HCT116 (cell line): Measurements from ENCODE around the gene FUOM. TPM values are rescaled to one million over a fixed set of nuclear protein-coding genes. Genes with fewer than 3 reads are reported as not detected.
A peak's percentile ranks its signal among the peaks of the same experiment; 100 is the strongest.

Experiments
- ATAC-seq: fragments of 200-7000 bp; cut with Tn5 transposase; 2 replicates; pipeline ENCODE4 v1.9.1; 2020; ENCODE audit warnings: mild to moderate bottlenecking, moderate library complexity
- BruUV-seq: library from RNA; stranded (reverse); fragments of 400-500 nt; replicated peaks from 2 replicates; lab custom pipeline; 2021; lab: Mats Ljungman, UMichigan
- CTCF ChIA-PET: fragments of 300-600 bp; sonication (Branson Sonifier 250); formaldehyde crosslinking; loops from one replicate; lab custom pipeline; 2021; ENCODE audit warnings: antibody characterized with exemption; lab: Charles Lee
- POLR2A ChIA-PET: fragments of 300-600, 350-600 bp; sonication (Branson Sonifier 250); formaldehyde crosslinking; loops from one replicate; lab custom pipeline; 2021; ENCODE audit warnings: antibody characterized with exemption; lab: Charles Lee
- RAD21 ChIA-PET, 2 experiments: fragments of 300-600 bp; sonication (Branson Sonifier 250); formaldehyde crosslinking; loops; one replicate each; lab custom pipeline; 2023; ENCODE audit warnings: low total read pairs in 2 of 2; ENCODE audit not compliant: uncharacterized antibody in 2 of 2, unreplicated experiment in 2 of 2, low non-redundant PET in 1 of 2; lab: Charles Lee
- DNase-seq: peaks from one replicate; pipeline ENCODE4 v3.0.0-alpha.2; 2010; ENCODE audit warnings: low read depth, low spot score
- H2AFZ ChIP-seq: fragments of 200-600 bp; shearing (Covaris generic), sonication (generic); 2 replicates; pipeline ENCODE4 v1.6.1; 2017; ENCODE audit warnings: low read depth, mixed run types, mixed read lengths, antibody characterized with exemption, low read length; ENCODE audit not compliant: poor library complexity, severe bottlenecking
- H3K27ac ChIP-seq: 2 replicates; pipeline ENCODE4 v1.5.1; 2012; ENCODE audit warnings: low read depth, low read length
- H3K27me3 ChIP-seq: fragments of 200-600 bp; sonication (generic); 2 replicates; pipeline ENCODE4 v1.6.1; 2016; ENCODE audit warnings: mixed run types, low read length, mixed read lengths; ENCODE audit not compliant: insufficient read depth
- H3K36me3 ChIP-seq, 2 experiments: fragments of 200-500 bp in 1 of 2; fragments of 200-600 bp in 1 of 2; sonication (Bioruptor generic) in 1 of 2; sonication (generic) in 1 of 2; 2 replicates each; pipeline versions ENCODE4 v1.5.1 to v1.6.1; 2014 to 2016; ENCODE audit warnings: low read length in 2 of 2, inconsistent platforms in 1 of 2, mixed read lengths in 1 of 2, mixed run types in 1 of 2; ENCODE audit not compliant: insufficient read depth in 2 of 2, control insufficient read depth in 1 of 2
- H3K4me1 ChIP-seq, 2 experiments: fragments of 200-600 bp in 1 of 2; sonication (generic) in 1 of 2; 2 replicates each; pipeline versions ENCODE4 v1.5.1 to v1.6.1; 2012 to 2017; ENCODE audit warnings: low read length in 2 of 2, inconsistent platforms in 1 of 2, mild to moderate bottlenecking in 1 of 2, mixed read lengths in 1 of 2, mixed run types in 1 of 2, moderate library complexity in 1 of 2; ENCODE audit not compliant: insufficient read depth in 2 of 2, control insufficient read depth in 1 of 2
- H3K4me2 ChIP-seq: fragments of 200-600 bp; sonication (generic); 2 replicates; pipeline ENCODE4 v1.6.1; 2017; ENCODE audit warnings: mixed run types, low read length, mixed read lengths
- H3K4me3 ChIP-seq, 2 experiments: fragments of 200-600 bp in 1 of 2; sonication (generic) in 1 of 2; replicated peaks in 1 of 2; 2 replicates each; pipeline ENCODE4 v1.5.1; 2011 to 2016; ENCODE audit warnings: low read length in 2 of 2, control low read depth in 1 of 2, low read depth in 1 of 2, mild to moderate bottlenecking in 1 of 2, mixed read lengths in 1 of 2, mixed run types in 1 of 2
- H3K79me2 ChIP-seq: fragments of 200-600 bp; sonication (generic); 2 replicates; pipeline ENCODE4 v1.6.1; 2017; ENCODE audit warnings: mild to moderate bottlenecking, mixed run types, low read length, moderate library complexity, mixed read lengths; ENCODE audit not compliant: insufficient read depth
- H3K9ac ChIP-seq: fragments of 200-600 bp; sonication (generic); 2 replicates; pipeline ENCODE4 v1.6.1; 2016; ENCODE audit warnings: low read length, mixed read lengths
- H3K9me2 ChIP-seq: fragments of 200-600 bp; sonication (generic), shearing (Covaris generic); 2 replicates; pipeline ENCODE4 v1.6.1; 2017; ENCODE audit warnings: mixed run types, mild to moderate bottlenecking, moderate library complexity; ENCODE audit not compliant: insufficient read depth
- H3K9me3 ChIP-seq, 2 experiments: fragments of 200-500 bp in 1 of 2; fragments of 200-600 bp in 1 of 2; sonication (Bioruptor generic) in 1 of 2; sonication (generic) in 1 of 2; 2 replicates each; pipeline ENCODE4 v1.6.1; 2014 to 2017; ENCODE audit warnings: low read length in 2 of 2, mixed read lengths in 2 of 2, inconsistent platforms in 1 of 2, low read depth in 1 of 2, mild to moderate bottlenecking in 1 of 2, mixed run types in 1 of 2, moderate library complexity in 1 of 2; ENCODE audit not compliant: control insufficient read depth in 1 of 2, insufficient read depth in 1 of 2
- H4K20me1 ChIP-seq: fragments of 200-600 bp; sonication (generic), shearing (Covaris generic); 2 replicates; pipeline ENCODE4 v1.6.1; 2017; ENCODE audit warnings: mixed run types, mild to moderate bottlenecking, moderate library complexity; ENCODE audit not compliant: insufficient read depth
- CBX3 ChIP-seq: IDR thresholded peaks from 2 replicates; pipeline ENCODE4 v1.6.1; 2012; ENCODE audit warnings: low read depth
- EZH2phosphoT487 ChIP-seq: fragments of 200-600 bp; IDR thresholded peaks from 2 replicates; pipeline ENCODE4 v1.6.1; 2018; ENCODE audit warnings: antibody characterized with exemption, borderline replicate concordance
- REST ChIP-seq: IDR thresholded peaks from 2 replicates; pipeline ENCODE4 v1.6.1; 2012; ENCODE audit warnings: low read depth
- TCF7L2 ChIP-seq: IDR thresholded peaks from 2 replicates; pipeline ENCODE4 v1.7.0; 2011; ENCODE audit warnings: borderline replicate concordance, inconsistent platforms; ENCODE audit not compliant: insufficient read depth, insufficient read length; ENCODE audit errors: extremely low read depth
- ZNF274 ChIP-seq: fragments of 200-500 bp; sonication (Bioruptor generic); IDR thresholded peaks from 2 replicates; pipeline ENCODE4 v1.6.1; 2014; ENCODE audit warnings: mild to moderate bottlenecking, low read depth, low read length, inconsistent platforms
- intact Hi-C: fragments of 100-400 bp; cut with micrococcal nuclease; formaldehyde crosslinking; loops from 2 replicates; pipeline ENCODE4 v1.10.0; 2022
- total RNA-seq: library from RNA; stranded (reverse); gene quantifications from one replicate; pipeline ENCODE4 v1.2.1, GENCODE V29; 2021; ENCODE audit not compliant: unreplicated experiment

The FUOM gene
- total RNA-seq, 1 experiment from 2014 or later: 21.5 TPM

GRCh38 chr10:133343558-133343957, 14.3 kb downstream of the FUOM start:
- intact Hi-C loops: no loop called here
- DNase-seq (no peak), ATAC-seq (no peak)
- no TSS peak for BruUV-seq
- Histone ChIP-seq H3K4me3 (no peak overlapping the region), H4K20me1 (no peaks in the 10 kb centered on the region), H3K9me2 (no peaks in the 10 kb centered on the region), H3K9ac (no peak overlapping the region), H2AFZ (no peak overlapping the region), H3K36me3 (no peaks in the 10 kb centered on the region), H3K27ac (no peak overlapping the region), H3K4me2 (peak overlapping the region; percentile 33), H3K27me3 (no peaks in the 10 kb centered on the region), H3K4me1 (peaks cover 0 to 8% of the 10 kb centered on the region in 2 experiments; a peak in 1 of 4 replicates), H3K79me2 (no peaks in the 10 kb centered on the region), H3K9me3 (no peaks in the 10 kb centered on the region)
- RAD21 ChIA-PET: no interaction called here
- TF ChIP-seq ZNF274 (no peak), REST (no peak), EZH2phosphoT487 (no peak), TCF7L2 (no peak)
- CTCF ChIA-PET: no interaction called here
- POLR2A ChIA-PET: no interaction called here

- TF ChIP-seq CBX3: no peak
- Histone ChIP-seq H3K9me2 (no peaks in the 10 kb centered on the region), H3K9me3 (no peaks in the 10 kb centered on the region), H3K27me3 (no peaks in the 10 kb centered on the region), H3K36me3 (no peaks in the 10 kb centered on the region), H3K4me1 (peaks cover 0 to 8% of the 10 kb centered on the region in 2 experiments; a peak in 1 of 4 replicates), H3K9ac (no peak overlapping the region), H2AFZ (no peak overlapping the region), H4K20me1 (no peaks in the 10 kb centered on the region), H3K79me2 (no peaks in the 10 kb centered on the region), H3K27ac (no peak overlapping the region), H3K4me3 (no peak overlapping the region), H3K4me2 (no peak overlapping the region)
- no peak for DNase-seq
- ATAC-seq: no peak
- ChIA-PET CTCF (no interaction called here), POLR2A (no interaction called here), RAD21 (no interaction called here)
- intact Hi-C loops: no loop called here
- no TSS peak for BruUV-seq
These were observed 14.9 kb downstream of the FUOM start for GRCh38 chr10:133342942-133343341.
